OCI-LY7 (cell line): ENCODE results near the gene GTF2I.

Experiments
- CTCF ChIP-seq: fragments of 200-600 bp; sonication (generic); conservative IDR thresholded peaks from 2 replicates; pipeline ENCODE4 v1.5.1; 2014; ENCODE audit warnings: mild to moderate bottlenecking, antibody characterized with exemption, low read length, moderate library complexity, mixed read lengths
- EZH2phosphoT487 ChIP-seq: fragments of 200-600 bp; sonication (generic); IDR thresholded peaks from 2 replicates; pipeline ENCODE4 v1.6.1; 2018; ENCODE audit warnings: low read depth, borderline replicate concordance, mild to moderate bottlenecking, mixed run types, antibody characterized with exemption, low read length, moderate library complexity, mixed read lengths

- TF ChIP-seq CTCF = no peak
- TF ChIP-seq EZH2phosphoT487 = no peak
These were observed 69.0 kb downstream of the GTF2I start for GRCh38 chr7:74726309-74727101.
